GM19035 (cell line): ENCODE results near the gene CPEB2.

Experiments used
- ATAC-seq: cut with Tn5 transposase; IDR thresholded peaks from one replicate; pipeline ENCODE4 v1.9.1; 2021; ENCODE audit not compliant: unreplicated experiment

Gene CPEB2

GRCh38 chr4:15001869-15002658, at the start of gene CPEB2:
TSS of gene CPEB2 (plus strand) at chr4:15002481. CDS start at chr4:15002674, 193 bp downstream.
- peak; percentile 57 for ATAC-seq

GRCh38 chr4:14958436-14958835, 43.8 kb upstream of the CPEB2 start:
- ATAC-seq, result no peak

- ATAC-seq, result no peak
These were observed 41.0 kb upstream of the CPEB2 start for GRCh38 chr4:14961292-14961691.

- ATAC-seq, result no peak
These were observed 37.2 kb upstream of the CPEB2 start for GRCh38 chr4:14965071-14965470.

GRCh38 chr4:14967982-14968381, 34.3 kb upstream of the CPEB2 start:
- no peak for ATAC-seq

GRCh38 chr4:14977830-14978229, 24.5 kb upstream of the CPEB2 start:
- no peak for ATAC-seq

GRCh38 chr4:14984448-14984847, 17.8 kb upstream of the CPEB2 start:
- ATAC-seq, result no peak

GRCh38 chr4:14985161-14985560, 17.1 kb upstream of the CPEB2 start:
- ATAC-seq, result no peak

GRCh38 chr4:14985843-14986242, 16.4 kb upstream of the CPEB2 start:
- no peak for ATAC-seq

- ATAC-seq, result no peak
These were observed 15.2 kb upstream of the CPEB2 start for GRCh38 chr4:14987054-14987453.

GRCh38 chr4:14990484-14990883, 11.8 kb upstream of the CPEB2 start:
- ATAC-seq, result no peak

- ATAC-seq, result no peak
These were observed 8.0 kb upstream of the CPEB2 start for GRCh38 chr4:14994242-14994641.

- ATAC-seq, result peak; percentile 20
These were observed 923 bp upstream of the CPEB2 start for GRCh38 chr4:15001248-15001868.

- peak; percentile 30 for ATAC-seq
These were observed 549 bp downstream of the CPEB2 start for GRCh38 chr4:15002659-15003400.

- peak; percentile 12 for ATAC-seq
These were observed 1.2 kb downstream of the CPEB2 start for GRCh38 chr4:15003401-15003890.

- peak; percentile 0 for ATAC-seq
These were observed 1.8 kb downstream of the CPEB2 start for GRCh38 chr4:15003891-15004738.

GRCh38 chr4:15004739-15005301, 2.5 kb downstream of the CPEB2 start:
- no peak for ATAC-seq

- no peak for ATAC-seq
These were observed 3.3 kb downstream of the CPEB2 start for GRCh38 chr4:15005474-15006115.

- no peak for ATAC-seq
These were observed 4.2 kb downstream of the CPEB2 start for GRCh38 chr4:15006416-15007024.
